K562 (cell line): ENCODE data around the gene DGKE. TPM values are rescaled to one million over a fixed set of nuclear protein-coding genes. Genes with fewer than 3 reads are reported as not detected.

Source experiments
- ATAC-seq: fragments of 200-7000 bp; cut with Tn5 transposase; 3 replicates; pipeline ENCODE4 v1.9.1; 2020; ENCODE audit warnings: moderate library complexity
- BruUV-seq: library from RNA; stranded (reverse); fragments of 400-500 nt; replicated peaks from 2 replicates; lab custom pipeline; 2021; lab: Mats Ljungman, UMichigan
- CTCF ChIA-PET: fragments of 300-600 bp; formaldehyde crosslinking; extraction: SDS; loops from one replicate; lab custom pipeline; 2021; ENCODE audit warnings: low intra/inter-chr PET ratio; lab: Yijun Ruan, JAX
- POLR2A ChIA-PET: fragments of 300-600, 350-650 bp; sonication (Branson Sonifier 250); formaldehyde crosslinking; extraction: SDS; loops from one replicate; lab custom pipeline; 2021; ENCODE audit warnings: antibody characterized with exemption, inconsistent platforms; lab: Yijun Ruan, JAX
- DNase-seq, 4 experiments: peaks; one replicate each; pipeline versions ENCODE4 v3.0.0 to v3.0.0-alpha.2; 2011 to 2018; ENCODE audit warnings: low spot score in 3 of 4, mixed read lengths in 3 of 4; ENCODE audit errors: extremely low read depth in 1 of 4
- FAIRE-seq: peaks from 2 replicates; lab custom pipeline; 2011; peaks lifted over from hg19 to GRCh38; lab: Jason Lieb, UNC
- H2AFZ ChIP-seq: 2 replicates; pipeline ENCODE4 v1.6.0; 2011; ENCODE audit warnings: low read depth, low read length, control low read depth, inconsistent platforms
- H3K27ac ChIP-seq: fragments of 200-600 bp; 3 replicates; pipeline ENCODE4 v1.8.0; 2011; ENCODE audit warnings: low read depth, mild to moderate bottlenecking, control low read depth, inconsistent platforms, low read length, moderate library complexity, mixed read lengths; ENCODE audit errors: extremely low read depth
- H3K27me3 ChIP-seq, 2 experiments: fragments of 300-600 bp in 1 of 2; 2 replicates in 1 of 2; 3 replicates in 1 of 2; pipeline versions ENCODE4 v1.6.0 to v1.8.0; 2011; ENCODE audit warnings: inconsistent platforms in 2 of 2, low read length in 2 of 2, mild to moderate bottlenecking in 1 of 2, mixed read lengths in 1 of 2, moderate library complexity in 1 of 2; ENCODE audit not compliant: control insufficient read depth in 2 of 2, insufficient read depth in 2 of 2
- H3K36me3 ChIP-seq: fragments of 300-600 bp; 3 replicates; pipeline ENCODE4 v1.8.0; 2011; ENCODE audit warnings: mild to moderate bottlenecking, low read length, inconsistent platforms; ENCODE audit not compliant: control insufficient read depth, insufficient read depth
- H3K4me1 ChIP-seq, 2 experiments: fragments of 200-600 bp in 1 of 2; replicated peaks in 1 of 2; 2 replicates in 1 of 2; 3 replicates in 1 of 2; pipeline versions ENCODE4 v1.5.1 to v1.8.0; 2011; ENCODE audit warnings: inconsistent platforms in 2 of 2, low read length in 2 of 2, mild to moderate bottlenecking in 1 of 2, mixed read lengths in 1 of 2, moderate library complexity in 1 of 2; ENCODE audit not compliant: control insufficient read depth in 2 of 2, insufficient read depth in 2 of 2
- H3K4me2 ChIP-seq: 2 replicates; pipeline ENCODE4 v1.6.1; 2011; ENCODE audit warnings: low read length, control low read depth, inconsistent platforms, mixed read lengths; ENCODE audit not compliant: insufficient read depth
- H3K4me3 ChIP-seq: fragments of 200-600 bp; sonication (generic), shearing (Covaris generic); 2 replicates; pipeline ENCODE4 v1.5.1; 2016; ENCODE audit warnings: control low read depth, inconsistent platforms
- H3K79me2 ChIP-seq: fragments of 200-600 bp; 3 replicates; pipeline ENCODE4 v1.8.0; 2011; ENCODE audit warnings: low read length, inconsistent platforms; ENCODE audit not compliant: control insufficient read depth, insufficient read depth
- H3K9ac ChIP-seq, 2 experiments: 2 replicates each; pipeline versions ENCODE4 v1.6.0 to v1.6.1; 2011; ENCODE audit warnings: low read depth in 2 of 2, low read length in 2 of 2, control low read depth in 1 of 2, inconsistent platforms in 1 of 2, mild to moderate bottlenecking in 1 of 2, mixed read lengths in 1 of 2; ENCODE audit not compliant: insufficient read depth in 1 of 2
- H3K9me1 ChIP-seq: one replicate; pipeline ENCODE4 v1.6.0; 2011; ENCODE audit warnings: inconsistent platforms, mild to moderate bottlenecking, low read length, moderate library complexity; ENCODE audit not compliant: control insufficient read depth, insufficient read depth
- H3K9me3 ChIP-seq: replicated peaks from 2 replicates; pipeline ENCODE4 v1.5.1; 2011; ENCODE audit warnings: low read depth, low read length, inconsistent platforms; ENCODE audit not compliant: control insufficient read depth, insufficient read depth
- H4K20me1 ChIP-seq: replicated peaks from 2 replicates; pipeline ENCODE4 v1.6.1; 2011; ENCODE audit warnings: low read length, inconsistent platforms, mixed read lengths; ENCODE audit not compliant: control insufficient read depth, insufficient read depth
- CREBBP ChIP-seq: IDR thresholded peaks from one replicate; pipeline ENCODE4 v1.6.1; 2012; ENCODE audit warnings: low read depth, mild to moderate bottlenecking, control low read depth, inconsistent platforms, low read length
- HMGN3 ChIP-seq: IDR thresholded peaks from 2 replicates; pipeline ENCODE4 v1.6.1; 2011; ENCODE audit warnings: borderline replicate concordance, low read depth, mild to moderate bottlenecking, mixed read lengths, low read length; ENCODE audit not compliant: insufficient read length; ENCODE audit errors: extremely low read depth
- KDM5B ChIP-seq: fragments of 200-600 bp; sonication (generic); IDR thresholded peaks from 2 replicates; pipeline ENCODE4 v1.6.1; 2012; ENCODE audit warnings: low read depth, mild to moderate bottlenecking, moderate library complexity, low read length, control low read depth, inconsistent platforms; ENCODE audit not compliant: insufficient replicate concordance
- NR3C1 ChIP-seq: sonication (generic); formaldehyde crosslinking; IDR thresholded peaks from 2 replicates; pipeline ENCODE4 v1.8.1; 2022; ENCODE audit warnings: missing genetic modification reagents
- RFX1 ChIP-seq: fragments of 450-650 bp; IDR thresholded peaks from 2 replicates; pipeline ENCODE4 v1.6.1; 2016; ENCODE audit warnings: mild to moderate bottlenecking, moderate library complexity
- SIN3A ChIP-seq, 2 experiments: fragments of 150-350 bp in 1 of 2; IDR thresholded peaks; 2 replicates each; pipeline ENCODE4 v1.6.1; 2011 to 2016; ENCODE audit warnings: borderline replicate concordance in 2 of 2, low read depth in 2 of 2, low read length in 2 of 2, mild to moderate bottlenecking in 2 of 2, moderate library complexity in 2 of 2; ENCODE audit not compliant: control insufficient read depth in 1 of 2
- SMARCA4 ChIP-seq: fragments of 450-650 bp; IDR thresholded peaks from 2 replicates; pipeline ENCODE4 v1.6.1; 2016
- TBL1XR1 ChIP-seq, 2 experiments: IDR thresholded peaks; 2 replicates each; pipeline ENCODE4 v1.6.1; 2012; ENCODE audit warnings: improper control_type of control experiment in 2 of 2, low read length in 2 of 2, mild to moderate bottlenecking in 1 of 2
- ZNF23 ChIP-seq: fragments of 250-450 bp; sonication (Bioruptor Pico); IDR thresholded peaks from 2 replicates; pipeline ENCODE4 v1.4.0; 2020; ENCODE audit warnings: mild to moderate bottlenecking
- ZNF24 ChIP-seq: fragments of 450-650 bp; IDR thresholded peaks from 2 replicates; pipeline ENCODE4 v1.6.1; 2016
- ZNF431 ChIP-seq: sonication (generic); formaldehyde crosslinking; IDR thresholded peaks from 2 replicates; pipeline ENCODE4 v1.8.0; 2022; ENCODE audit warnings: mild to moderate bottlenecking, missing genetic modification reagents
- ZNF696 ChIP-seq: fragments of 250-450 bp; sonication (Bioruptor Pico); conservative IDR thresholded peaks from 2 replicates; pipeline ENCODE4 v1.4.0; 2020; ENCODE audit warnings: mild to moderate bottlenecking, moderate library complexity
- whole genome bisulfite sequencing: fragments of 100-300 bp; shearing (Covaris generic); methylation state at CpG from one replicate; pipeline ENCODE4 v1.1.6; 2016; ENCODE audit warnings: low coverage, mixed read lengths; ENCODE audit not compliant: insufficient coverage; ENCODE audit errors: missing lambda C conversion rate; 5-methylcytosine and 5-hydroxymethylcytosine counted together
- in situ Hi-C: fragments of 300-500 bp; cut with MboI; formaldehyde crosslinking; loops from 4 replicates; pipeline ENCODE4 v1.15.0; 2018; ENCODE audit warnings: inconsistent platforms, mixed read lengths
- intact Hi-C: fragments of 100-400 bp; cut with micrococcal nuclease; formaldehyde crosslinking; loops from 2 replicates; pipeline ENCODE4 v1.14.2; 2022
- polyA plus RNA-seq, 8 experiments: library from polyadenylated mRNA; depleted of rRNA in 4 of 8; stranded (reverse) in 5 of 8; unstranded in 3 of 8; fragments of >200 nt; fragmentation: Nextera tagmentation in 2 of 8; fragmentation: Illumina TruSeq in 1 of 8; extraction: Ambion mirVana in 2 of 8; extraction: Trizol in 1 of 8; gene quantifications; 2 replicates each; pipeline versions ENCODE4 v1.2.1 to v1.2.3, GENCODE V29; 2011 to 2014; ENCODE audit warnings: inconsistent platforms in 1 of 8, missing spikeins in 1 of 8
- total RNA-seq, 7 experiments: library from RNA; depleted of rRNA in 6 of 7; stranded (reverse); fragments of >200 nt in 6 of 7; fragmentation: Illumina TruSeq in 2 of 7; extraction: Trizol in 2 of 7; gene quantifications; 2 replicates each; pipeline versions ENCODE4 v1.2.1 to v1.2.3, GENCODE V29; 2011 to 2021; ENCODE audit warnings: low replicate concordance in 1 of 7
- TF ChIP-seq, protein P1 (sequence below): fragments of 450-650 bp; IDR thresholded peaks from 2 replicates; pipeline ENCODE4 v1.6.1; 2018; ENCODE audit not compliant: partially characterized antibody
- TF ChIP-seq, protein P2 (sequence below): fragments of 250-450 bp; sonication (Bioruptor Pico); IDR thresholded peaks from 2 replicates; pipeline ENCODE4 v1.9.0; 2021; ENCODE audit warnings: mild to moderate bottlenecking, inconsistent platforms

The DGKE gene
- total and polyA plus RNA-seq, 9 of the 15 experiments (the other 6 are each of a cell fraction or from before 2014, with no cell fraction given): 1.3 to 9.9 (median 5.9) TPM

DNA sequence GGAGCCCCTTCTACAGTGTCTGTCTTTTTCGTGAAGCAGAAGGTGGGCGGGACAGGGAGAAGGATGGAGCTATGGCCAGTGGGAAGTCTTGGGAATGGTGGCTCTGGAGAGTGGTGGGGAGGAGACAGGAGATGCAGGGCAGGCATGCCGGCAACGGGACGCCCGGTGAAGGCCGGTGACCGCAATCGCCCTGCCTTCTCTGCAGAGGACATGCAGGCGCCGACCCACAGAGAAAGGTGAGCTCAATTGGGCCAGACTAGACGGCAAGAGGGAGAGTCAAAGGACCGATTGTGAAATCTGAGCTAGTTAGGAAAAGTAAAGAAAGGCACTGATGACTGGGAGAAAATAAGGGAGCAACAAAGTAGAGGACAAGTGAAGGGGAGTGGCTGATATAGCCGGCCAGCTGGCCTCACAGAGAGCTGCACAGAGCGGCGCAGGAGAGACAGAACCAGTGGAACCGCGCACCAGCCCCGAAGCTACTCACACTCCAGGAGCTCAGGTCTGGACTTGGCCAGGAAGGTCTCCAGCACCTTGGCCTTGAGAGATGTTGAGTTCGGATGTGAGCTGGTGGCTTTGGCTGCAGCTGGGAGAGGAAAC is 61.0 kb downstream of the DGKE start:
- CTCF ChIA-PET: no interaction called here

More for the DNA sequence above, 61.0 kb downstream of the DGKE start:
- Histone ChIP-seq H4K20me1 (no peaks in the 10 kb centered on the region; the same call in 1 of the 2 replicates), H3K9ac (no peak overlapping the region), H3K4me3 (no peak overlapping the region), H3K79me2 (no peaks in the 10 kb centered on the region), H3K9me1 (peaks cover 5% of the 10 kb centered on the region), H2AFZ (no peak overlapping the region), H3K27me3 (no peaks in the 10 kb centered on the region), H3K36me3 (peaks cover 92% of the 10 kb centered on the region), H3K9me3 (no peaks in the 10 kb centered on the region), H3K4me1 (peaks cover 0 to 4% of the 10 kb centered on the region in 2 experiments; a peak in 1 of 5 replicates), H3K27ac (no peak overlapping the region), H3K4me2 (no peak overlapping the region)
- DNase-seq (no peak), FAIRE-seq (no peak), ATAC-seq (no peak)
- POLR2A ChIA-PET: interaction anchor here (0.9 to 3.4 kb wide), 4 partner anchors 10 to 34 kb away, joined by 3 to 13 read pairs (median 4); no protein-coding TSS in a partner anchor
- BruUV-seq: no TSS peak
- TF ChIP-seq SMARCA4 (no peak), SIN3A (IDR thresholded peaks at IDR 0.05; ENCODE audit: borderline replicate concordance in 2 of 2, control insufficient read depth in 1 of 2, low read depth in 2 of 2, low read length in 2 of 2) (no peak), HMGN3 (no peak), NR3C1 (CRISPR knock-in tag) (no peak), RFX1 (no peak), ZNF431 (CRISPR knock-in tag) (no peak), ZNF23 (CRISPR knock-in tag) (no peak), ZNF696 (CRISPR knock-in tag) (no peak), TBL1XR1 (IDR thresholded peaks at IDR 0.05; ENCODE audit: low read length in 2 of 2) (no peak), ZNF24 (no peak), KDM5B (no peak), CREBBP (no peak)
- TF ChIP-seq, protein P1, sequence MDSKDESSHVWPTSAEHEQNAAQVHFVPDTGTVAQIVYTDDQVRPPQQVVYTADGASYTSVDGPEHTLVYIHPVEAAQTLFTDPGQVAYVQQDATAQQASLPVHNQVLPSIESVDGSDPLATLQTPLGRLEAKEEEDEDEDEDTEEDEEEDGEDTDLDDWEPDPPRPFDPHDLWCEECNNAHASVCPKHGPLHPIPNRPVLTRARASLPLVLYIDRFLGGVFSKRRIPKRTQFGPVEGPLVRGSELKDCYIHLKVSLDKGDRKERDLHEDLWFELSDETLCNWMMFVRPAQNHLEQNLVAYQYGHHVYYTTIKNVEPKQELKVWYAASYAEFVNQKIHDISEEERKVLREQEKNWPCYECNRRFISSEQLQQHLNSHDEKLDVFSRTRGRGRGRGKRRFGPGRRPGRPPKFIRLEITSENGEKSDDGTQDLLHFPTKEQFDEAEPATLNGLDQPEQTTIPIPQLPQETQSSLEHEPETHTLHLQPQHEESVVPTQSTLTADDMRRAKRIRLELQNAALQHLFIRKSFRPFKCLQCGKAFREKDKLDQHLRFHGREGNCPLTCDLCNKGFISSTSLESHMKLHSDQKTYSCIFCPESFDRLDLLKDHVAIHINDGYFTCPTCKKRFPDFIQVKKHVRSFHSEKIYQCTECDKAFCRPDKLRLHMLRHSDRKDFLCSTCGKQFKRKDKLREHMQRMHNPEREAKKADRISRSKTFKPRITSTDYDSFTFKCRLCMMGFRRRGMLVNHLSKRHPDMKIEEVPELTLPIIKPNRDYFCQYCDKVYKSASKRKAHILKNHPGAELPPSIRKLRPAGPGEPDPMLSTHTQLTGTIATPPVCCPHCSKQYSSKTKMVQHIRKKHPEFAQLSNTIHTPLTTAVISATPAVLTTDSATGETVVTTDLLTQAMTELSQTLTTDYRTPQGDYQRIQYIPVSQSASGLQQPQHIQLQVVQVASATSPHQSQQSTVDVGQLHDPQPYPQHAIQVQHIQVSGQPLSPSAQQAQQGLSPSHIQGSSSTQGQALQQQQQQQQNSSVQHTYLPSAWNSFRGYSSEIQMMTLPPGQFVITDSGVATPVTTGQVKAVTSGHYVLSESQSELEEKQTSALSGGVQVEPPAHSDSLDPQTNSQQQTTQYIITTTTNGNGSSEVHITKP: no peak
- TF ChIP-seq, protein P2, sequence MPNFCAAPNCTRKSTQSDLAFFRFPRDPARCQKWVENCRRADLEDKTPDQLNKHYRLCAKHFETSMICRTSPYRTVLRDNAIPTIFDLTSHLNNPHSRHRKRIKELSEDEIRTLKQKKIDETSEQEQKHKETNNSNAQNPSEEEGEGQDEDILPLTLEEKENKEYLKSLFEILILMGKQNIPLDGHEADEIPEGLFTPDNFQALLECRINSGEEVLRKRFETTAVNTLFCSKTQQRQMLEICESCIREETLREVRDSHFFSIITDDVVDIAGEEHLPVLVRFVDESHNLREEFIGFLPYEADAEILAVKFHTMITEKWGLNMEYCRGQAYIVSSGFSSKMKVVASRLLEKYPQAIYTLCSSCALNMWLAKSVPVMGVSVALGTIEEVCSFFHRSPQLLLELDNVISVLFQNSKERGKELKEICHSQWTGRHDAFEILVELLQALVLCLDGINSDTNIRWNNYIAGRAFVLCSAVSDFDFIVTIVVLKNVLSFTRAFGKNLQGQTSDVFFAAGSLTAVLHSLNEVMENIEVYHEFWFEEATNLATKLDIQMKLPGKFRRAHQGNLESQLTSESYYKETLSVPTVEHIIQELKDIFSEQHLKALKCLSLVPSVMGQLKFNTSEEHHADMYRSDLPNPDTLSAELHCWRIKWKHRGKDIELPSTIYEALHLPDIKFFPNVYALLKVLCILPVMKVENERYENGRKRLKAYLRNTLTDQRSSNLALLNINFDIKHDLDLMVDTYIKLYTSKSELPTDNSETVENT (CRISPR knock-in tag): no peak
- intact Hi-C loops (loop anchor here (5.0 kb wide), 1 partner anchor 47 kb away; no protein-coding TSS in a partner anchor), in situ Hi-C loops (no loop called here)
- WGBS: 94% methylated on average over 19 of the region's 20 CpGs
